ENCODE results near the gene RPUSD4.

The RPUSD4 gene

GRCh38 chr11:126210871-126211235 lies 597 bp downstream of the RPUSD4 start:
- no peak for DNase-seq

- DNase-seq, result no peak
These were observed 3.6 kb downstream of the RPUSD4 start for GRCh38 chr11:126207896-126208295.

- no peak for DNase-seq
These were observed 6.1 kb downstream of the RPUSD4 start for GRCh38 chr11:126205359-126205758.

- DNase-seq, result no peak
These were observed 8.6 kb downstream of the RPUSD4 start for GRCh38 chr11:126202646-126203359.

- DNase-seq, result no peak
These were observed 12.8 kb downstream of the RPUSD4 start for GRCh38 chr11:126198648-126199047.

GRCh38 chr11:126197277-126197939 lies 14.0 kb downstream of the RPUSD4 start:
- no peak for DNase-seq

- DNase-seq, result no peak
These were observed 16.3 kb downstream of the RPUSD4 start for GRCh38 chr11:126195119-126195518.

GRCh38 chr11:126194121-126194543 lies 17.3 kb downstream of the RPUSD4 start:
- peak; percentile 19 to 29 for DNase-seq

- DNase-seq, result no peak
These were observed 18.4 kb downstream of the RPUSD4 start for GRCh38 chr11:126193038-126193478.

GRCh38 chr11:126192361-126192760 lies 19.1 kb downstream of the RPUSD4 start:
- no peak for DNase-seq

GRCh38 chr11:126191379-126192073 lies 19.9 kb downstream of the RPUSD4 start:
- no peak for DNase-seq

GRCh38 chr11:126190792-126191191 lies 20.7 kb downstream of the RPUSD4 start:
- DNase-seq, result no peak

- no peak for DNase-seq
These were observed 22.1 kb downstream of the RPUSD4 start for GRCh38 chr11:126189109-126189929.

- no peak for DNase-seq
These were observed 22.9 kb downstream of the RPUSD4 start for GRCh38 chr11:126188332-126189108.

GRCh38 chr11:126186708-126187529 lies 24.5 kb downstream of the RPUSD4 start:
- no peak for DNase-seq

GRCh38 chr11:126186025-126186698 lies 25.3 kb downstream of the RPUSD4 start:
- no peak for DNase-seq

GRCh38 chr11:126185259-126186024 lies 26.0 kb downstream of the RPUSD4 start:
- no peak for DNase-seq

GRCh38 chr11:126182787-126183445 lies 28.5 kb downstream of the RPUSD4 start:
- DNase-seq, result no peak
